ENCODE measurements around the gene GPC2.
A peak's percentile ranks its signal among the peaks of the same experiment; 100 is the strongest.

Gene GPC2

GRCh38 chr7:100176096-100177044 lies 811 bp downstream of the GPC2 start:
- H3K27ac ChIP-seq: no peak overlapping the region
- no peaks in the 10 kb centered on the region for H3K36me3 ChIP-seq (replicated peaks)
- no peak for DNase-seq
- peak overlapping the region; percentile 84 for H3K4me3 ChIP-seq (ENCODE audit: low read depth, low read length)
- in situ Hi-C loops (cut with HindIII; ENCODE audit: low pct_ligation_motif_present, low sequenced_read_pairs): no loop called here
- TF ChIP-seq CTCF (IDR thresholded peaks at IDR 0.05; ENCODE audit: low read depth, low read length, missing control alignments): no peak
- no peaks in the 10 kb centered on the region for H3K27me3 ChIP-seq (replicated peaks)

GRCh38 chr7:100175296-100175935 lies 1.8 kb downstream of the GPC2 start:
- H3K27me3 ChIP-seq (replicated peaks): no peaks in the 10 kb centered on the region
- no peaks in the 10 kb centered on the region for H3K36me3 ChIP-seq (replicated peaks)
- no peak overlapping the region for H3K4me3 ChIP-seq (ENCODE audit: low read depth, low read length)
- in situ Hi-C loops (cut with HindIII; ENCODE audit: low pct_ligation_motif_present, low sequenced_read_pairs): no loop called here
- no peak for TF ChIP-seq CTCF (IDR thresholded peaks at IDR 0.05; ENCODE audit: low read depth, low read length, missing control alignments)
- DNase-seq: no peak
- H3K27ac ChIP-seq: no peak overlapping the region

GRCh38 chr7:100174582-100174981 lies 2.6 kb downstream of the GPC2 start:
- in situ Hi-C loops (cut with HindIII; ENCODE audit: low pct_ligation_motif_present, low sequenced_read_pairs): no loop called here
- Histone ChIP-seq H3K4me3 (ENCODE audit: low read depth, low read length) (no peak overlapping the region), H3K36me3 (replicated peaks) (no peaks in the 10 kb centered on the region), H3K27ac (no peak overlapping the region), H3K27me3 (replicated peaks) (no peaks in the 10 kb centered on the region)
- DNase-seq: no peak
- no peak for TF ChIP-seq CTCF (IDR thresholded peaks at IDR 0.05; ENCODE audit: low read depth, low read length, missing control alignments)

- H3K27ac ChIP-seq: no peak overlapping the region
- H3K27me3 ChIP-seq (replicated peaks): no peaks in the 10 kb centered on the region
- in situ Hi-C loops (cut with HindIII; ENCODE audit: low pct_ligation_motif_present, low sequenced_read_pairs): no loop called here
- DNase-seq: no peak
- TF ChIP-seq CTCF (IDR thresholded peaks at IDR 0.05; ENCODE audit: low read depth, low read length, missing control alignments): no peak
- no peak overlapping the region for H3K4me3 ChIP-seq (ENCODE audit: low read depth, low read length)
- H3K36me3 ChIP-seq (replicated peaks): no peaks in the 10 kb centered on the region
These were observed 3.2 kb downstream of the GPC2 start for GRCh38 chr7:100173806-100174495.

- no peak for DNase-seq
- peaks cover 4% of the 10 kb centered on the region for H3K27me3 ChIP-seq (replicated peaks)
- TF ChIP-seq CTCF (IDR thresholded peaks at IDR 0.05; ENCODE audit: low read depth, low read length, missing control alignments): no peak
- H3K27ac ChIP-seq: no peak overlapping the region
- no peak overlapping the region for H3K4me3 ChIP-seq (ENCODE audit: low read depth, low read length)
- no peaks in the 10 kb centered on the region for H3K36me3 ChIP-seq (replicated peaks)
- in situ Hi-C loops (cut with HindIII; ENCODE audit: low pct_ligation_motif_present, low sequenced_read_pairs): no loop called here
These were observed 5.3 kb downstream of the GPC2 start for GRCh38 chr7:100171840-100172239.
